Measurements from ENCODE around the gene KAT7.

DNA sequence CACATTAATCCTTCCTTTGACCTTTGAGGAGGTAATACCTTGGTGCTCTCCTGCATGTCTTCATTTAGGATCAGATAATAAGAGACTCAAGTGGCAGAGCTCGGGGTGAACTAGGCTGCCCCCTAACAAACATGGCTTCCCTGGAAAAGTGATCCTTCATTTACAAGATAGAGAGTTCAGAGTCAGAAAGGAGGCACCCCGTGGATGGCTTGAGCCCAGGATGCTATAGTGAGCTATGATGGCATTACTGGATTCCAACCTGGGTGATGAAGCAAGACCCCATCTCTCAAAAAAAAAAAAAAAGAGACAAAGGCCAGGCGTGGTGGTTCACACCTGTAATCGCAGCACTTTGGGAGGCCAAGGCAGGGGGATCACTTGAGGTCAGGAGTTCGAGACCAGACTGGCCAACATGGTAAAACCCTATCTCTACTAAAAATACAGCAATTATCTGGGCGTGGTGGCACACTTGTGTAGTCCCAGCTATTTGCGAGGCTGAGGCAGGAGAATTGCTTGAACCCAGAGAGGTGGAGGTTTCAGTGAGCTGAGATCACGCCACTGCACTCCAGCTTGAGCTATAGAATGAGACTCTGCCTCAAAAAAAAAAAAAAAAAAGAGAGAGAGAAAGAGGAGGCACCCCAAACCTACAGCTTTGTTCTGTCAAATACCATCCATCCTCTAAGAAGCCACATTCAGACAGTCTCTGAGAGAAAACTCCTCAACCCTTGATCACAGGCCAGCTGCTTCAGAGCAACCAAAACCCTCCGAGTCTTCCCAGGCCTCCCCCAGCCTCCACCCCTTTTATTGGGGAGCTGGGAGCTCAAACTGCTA lies 31.9 kb upstream of the KAT7 start:
- TF ChIP-seq, protein P1, sequence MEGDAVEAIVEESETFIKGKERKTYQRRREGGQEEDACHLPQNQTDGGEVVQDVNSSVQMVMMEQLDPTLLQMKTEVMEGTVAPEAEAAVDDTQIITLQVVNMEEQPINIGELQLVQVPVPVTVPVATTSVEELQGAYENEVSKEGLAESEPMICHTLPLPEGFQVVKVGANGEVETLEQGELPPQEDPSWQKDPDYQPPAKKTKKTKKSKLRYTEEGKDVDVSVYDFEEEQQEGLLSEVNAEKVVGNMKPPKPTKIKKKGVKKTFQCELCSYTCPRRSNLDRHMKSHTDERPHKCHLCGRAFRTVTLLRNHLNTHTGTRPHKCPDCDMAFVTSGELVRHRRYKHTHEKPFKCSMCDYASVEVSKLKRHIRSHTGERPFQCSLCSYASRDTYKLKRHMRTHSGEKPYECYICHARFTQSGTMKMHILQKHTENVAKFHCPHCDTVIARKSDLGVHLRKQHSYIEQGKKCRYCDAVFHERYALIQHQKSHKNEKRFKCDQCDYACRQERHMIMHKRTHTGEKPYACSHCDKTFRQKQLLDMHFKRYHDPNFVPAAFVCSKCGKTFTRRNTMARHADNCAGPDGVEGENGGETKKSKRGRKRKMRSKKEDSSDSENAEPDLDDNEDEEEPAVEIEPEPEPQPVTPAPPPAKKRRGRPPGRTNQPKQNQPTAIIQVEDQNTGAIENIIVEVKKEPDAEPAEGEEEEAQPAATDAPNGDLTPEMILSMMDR (IDR thresholded peaks at IDR 0.05 in 4 of 5, conservative IDR thresholded peaks at IDR 0.05 in 1 of 5), result no peak
- no peak for TF ChIP-seq POLR2A (IDR thresholded peaks at IDR 0.05)

Measured in gastrocnemius medialis (tissue), 4 donors.